KMS-11 (cell line): ENCODE measurements around the gene FAT1.

ENCODE experiments used
- H2AFZ ChIP-seq: fragments of 200-600 bp; sonication (generic); 2 replicates; pipeline ENCODE4 v1.6.1; 2016; ENCODE audit warnings: antibody characterized with exemption, mixed run types, low read depth
- H3K27ac ChIP-seq: fragments of 200-600 bp; sonication (generic); 2 replicates; pipeline ENCODE4 v1.6.1; 2016; ENCODE audit warnings: mild to moderate bottlenecking, mixed run types
- H3K27me3 ChIP-seq: fragments of 200-600 bp; sonication (generic); 2 replicates; pipeline ENCODE4 v1.6.1; 2017; ENCODE audit warnings: mild to moderate bottlenecking, low read depth, mixed run types, moderate library complexity; ENCODE audit not compliant: insufficient read depth
- H3K36me3 ChIP-seq: fragments of 200-600 bp; sonication (generic); 2 replicates; pipeline ENCODE4 v1.6.1; 2017; ENCODE audit warnings: mild to moderate bottlenecking, mixed run types; ENCODE audit not compliant: insufficient read depth
- H3K4me1 ChIP-seq: fragments of 200-600 bp; sonication (generic); 2 replicates; pipeline ENCODE4 v1.6.1; 2016; ENCODE audit warnings: mild to moderate bottlenecking, low read depth, mixed run types; ENCODE audit not compliant: poor library complexity, severe bottlenecking
- H3K4me2 ChIP-seq: fragments of 200-600 bp; sonication (generic); 2 replicates; pipeline ENCODE4 v1.7.0; 2016; ENCODE audit warnings: mild to moderate bottlenecking, mixed run types
- H3K4me3 ChIP-seq: fragments of 200-600 bp; sonication (generic); IDR thresholded peaks from 2 replicates; pipeline ENCODE4 v1.6.1; 2017; ENCODE audit warnings: low read depth, low read length, mixed read lengths; ENCODE audit not compliant: insufficient read depth
- H3K79me2 ChIP-seq: fragments of 200-600 bp; sonication (generic); 2 replicates; pipeline ENCODE4 v1.6.1; 2016; ENCODE audit warnings: low read depth, mixed run types; ENCODE audit not compliant: insufficient read depth
- H3K9ac ChIP-seq: fragments of 200-600 bp; sonication (generic); 2 replicates; pipeline ENCODE4 v1.6.1; 2016; ENCODE audit warnings: mild to moderate bottlenecking, mixed run types
- H4K20me1 ChIP-seq: fragments of 200-600 bp; sonication (generic); 2 replicates; pipeline ENCODE4 v1.6.1; 2016; ENCODE audit warnings: mild to moderate bottlenecking, mixed run types; ENCODE audit not compliant: insufficient read depth
- TF ChIP-seq, protein P1 (sequence below): fragments of 200-600 bp; sonication (generic); conservative IDR thresholded peaks from 2 replicates; pipeline ENCODE4 v1.6.1; 2017; ENCODE audit warnings: low read depth, mild to moderate bottlenecking, antibody characterized with exemption, low read length, moderate library complexity, mixed read lengths

FAT1 gene

DNA sequence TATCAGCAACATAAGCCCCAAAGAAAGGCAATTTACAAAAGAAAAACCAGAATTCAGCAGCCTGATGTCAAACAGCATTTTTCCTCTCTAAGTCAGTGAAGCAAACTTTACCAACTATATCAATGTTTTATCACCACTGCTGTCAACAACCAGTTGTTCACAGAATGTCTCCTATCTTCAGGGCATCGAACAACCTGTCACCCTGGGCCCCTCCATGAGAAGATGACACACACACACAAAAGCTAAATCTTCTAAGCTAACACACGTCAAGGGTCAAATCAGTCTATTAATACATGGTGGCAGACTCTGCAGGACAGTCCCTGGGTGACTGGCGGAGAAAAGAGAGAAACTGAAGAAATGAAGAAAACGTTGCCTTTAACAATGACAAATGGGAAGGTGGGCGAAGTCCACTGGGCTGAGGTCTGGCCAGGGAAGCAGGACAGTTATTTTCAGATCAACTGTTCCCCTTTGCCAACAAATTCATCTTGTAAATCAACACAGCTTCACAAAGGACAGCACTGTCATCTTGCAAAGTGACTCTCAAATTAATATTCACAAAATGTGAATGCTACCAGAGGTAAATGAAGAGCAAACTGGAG is 13.0 kb downstream of the FAT1 start:
- Histone ChIP-seq H4K20me1 (no peaks in the 10 kb centered on the region), H2AFZ (no peak overlapping the region), H3K27ac (no peak overlapping the region), H3K27me3 (no peaks in the 10 kb centered on the region), H3K79me2 (no peaks in the 10 kb centered on the region), H3K4me2 (no peak overlapping the region), H3K9ac (no peak overlapping the region), H3K4me1 (no peaks in the 10 kb centered on the region), H3K36me3 (no peaks in the 10 kb centered on the region), H3K4me3 (no peak overlapping the region)
- TF ChIP-seq, protein P1, sequence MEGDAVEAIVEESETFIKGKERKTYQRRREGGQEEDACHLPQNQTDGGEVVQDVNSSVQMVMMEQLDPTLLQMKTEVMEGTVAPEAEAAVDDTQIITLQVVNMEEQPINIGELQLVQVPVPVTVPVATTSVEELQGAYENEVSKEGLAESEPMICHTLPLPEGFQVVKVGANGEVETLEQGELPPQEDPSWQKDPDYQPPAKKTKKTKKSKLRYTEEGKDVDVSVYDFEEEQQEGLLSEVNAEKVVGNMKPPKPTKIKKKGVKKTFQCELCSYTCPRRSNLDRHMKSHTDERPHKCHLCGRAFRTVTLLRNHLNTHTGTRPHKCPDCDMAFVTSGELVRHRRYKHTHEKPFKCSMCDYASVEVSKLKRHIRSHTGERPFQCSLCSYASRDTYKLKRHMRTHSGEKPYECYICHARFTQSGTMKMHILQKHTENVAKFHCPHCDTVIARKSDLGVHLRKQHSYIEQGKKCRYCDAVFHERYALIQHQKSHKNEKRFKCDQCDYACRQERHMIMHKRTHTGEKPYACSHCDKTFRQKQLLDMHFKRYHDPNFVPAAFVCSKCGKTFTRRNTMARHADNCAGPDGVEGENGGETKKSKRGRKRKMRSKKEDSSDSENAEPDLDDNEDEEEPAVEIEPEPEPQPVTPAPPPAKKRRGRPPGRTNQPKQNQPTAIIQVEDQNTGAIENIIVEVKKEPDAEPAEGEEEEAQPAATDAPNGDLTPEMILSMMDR, result no peak

DNA sequence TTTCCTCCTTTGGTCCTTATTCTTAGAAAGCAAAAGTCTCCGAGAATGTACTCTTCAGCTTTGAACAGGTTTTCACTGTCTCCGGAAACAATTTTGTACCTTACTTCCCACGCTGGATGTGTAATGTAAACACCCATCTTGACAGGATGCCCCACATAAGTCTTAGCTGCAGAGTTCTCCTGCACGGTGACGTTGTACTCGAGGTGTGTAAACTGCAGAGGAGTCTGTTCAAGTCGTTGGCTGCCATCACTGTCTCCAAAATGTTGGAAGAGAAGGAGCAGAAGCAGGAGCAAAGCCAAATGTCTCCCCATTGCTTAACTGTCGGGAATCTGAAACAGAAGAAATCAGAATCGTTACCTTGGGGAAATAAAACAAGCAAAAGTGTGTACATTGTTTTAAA is 14.1 kb downstream of the FAT1 start:
- H4K20me1 ChIP-seq, result no peaks in the 10 kb centered on the region
- no peaks in the 10 kb centered on the region for H3K36me3 ChIP-seq
- H3K4me1 ChIP-seq, result no peaks in the 10 kb centered on the region
- no peak overlapping the region for H3K4me3 ChIP-seq
- TF ChIP-seq, protein P1, result no peak
- H3K27me3 ChIP-seq, result no peaks in the 10 kb centered on the region
- H3K9ac ChIP-seq, result no peak overlapping the region
- H3K79me2 ChIP-seq, result no peaks in the 10 kb centered on the region
- no peak overlapping the region for H3K27ac ChIP-seq
- H3K4me2 ChIP-seq, result no peak overlapping the region
- H2AFZ ChIP-seq, result no peak overlapping the region

DNA sequence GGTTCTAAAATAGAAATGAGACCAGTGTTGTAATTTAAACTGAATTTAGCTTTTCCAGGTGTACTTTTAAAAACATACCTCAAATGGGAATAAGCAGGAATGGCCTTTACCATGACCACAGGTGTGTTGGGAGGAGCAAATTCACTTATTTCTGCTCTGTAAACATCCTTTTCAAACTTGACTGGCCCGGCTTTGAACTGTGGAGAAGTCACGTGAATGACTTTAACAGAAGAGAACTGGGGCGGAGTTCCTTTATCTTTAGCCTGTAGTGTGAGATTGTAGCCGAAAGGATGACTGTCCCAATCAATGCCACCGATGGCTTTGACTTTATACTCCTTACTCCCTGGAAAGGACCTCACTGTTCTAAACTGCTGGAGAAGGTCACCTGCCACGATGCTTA is 15.1 kb downstream of the FAT1 start:
- TF ChIP-seq, protein P1, result no peak
- Histone ChIP-seq H2AFZ (no peak overlapping the region), H3K9ac (no peak overlapping the region), H3K4me1 (no peaks in the 10 kb centered on the region), H3K4me3 (no peak overlapping the region), H3K79me2 (no peaks in the 10 kb centered on the region), H3K4me2 (no peak overlapping the region), H3K27me3 (no peaks in the 10 kb centered on the region), H4K20me1 (no peaks in the 10 kb centered on the region), H3K36me3 (no peaks in the 10 kb centered on the region), H3K27ac (no peak overlapping the region)

DNA sequence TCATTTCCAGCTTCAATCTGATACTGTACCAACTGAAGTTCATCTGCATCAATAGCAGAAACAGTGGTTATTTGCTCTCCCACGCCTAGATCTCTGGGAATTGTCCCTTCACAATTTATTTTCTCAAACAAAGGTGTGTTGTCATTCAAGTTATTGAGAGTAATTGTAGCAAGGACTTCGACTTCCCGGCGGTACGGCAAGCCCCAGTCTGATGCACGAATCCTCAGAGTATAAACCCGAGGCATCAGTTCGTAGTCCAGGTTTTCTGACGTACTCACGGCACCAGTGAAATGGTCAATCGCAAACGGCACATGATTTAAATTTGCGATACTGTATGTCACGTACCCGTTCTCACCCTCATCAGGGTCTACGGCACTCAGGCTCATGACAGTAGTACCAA is 15.7 kb downstream of the FAT1 start:
- TF ChIP-seq, protein P1, result no peak
- Histone ChIP-seq H3K4me3 (no peak overlapping the region), H3K79me2 (no peaks in the 10 kb centered on the region), H3K27me3 (no peaks in the 10 kb centered on the region), H3K27ac (no peak overlapping the region), H4K20me1 (no peaks in the 10 kb centered on the region), H2AFZ (no peak overlapping the region), H3K4me1 (no peaks in the 10 kb centered on the region), H3K4me2 (no peak overlapping the region), H3K36me3 (no peaks in the 10 kb centered on the region), H3K9ac (no peak overlapping the region)

DNA sequence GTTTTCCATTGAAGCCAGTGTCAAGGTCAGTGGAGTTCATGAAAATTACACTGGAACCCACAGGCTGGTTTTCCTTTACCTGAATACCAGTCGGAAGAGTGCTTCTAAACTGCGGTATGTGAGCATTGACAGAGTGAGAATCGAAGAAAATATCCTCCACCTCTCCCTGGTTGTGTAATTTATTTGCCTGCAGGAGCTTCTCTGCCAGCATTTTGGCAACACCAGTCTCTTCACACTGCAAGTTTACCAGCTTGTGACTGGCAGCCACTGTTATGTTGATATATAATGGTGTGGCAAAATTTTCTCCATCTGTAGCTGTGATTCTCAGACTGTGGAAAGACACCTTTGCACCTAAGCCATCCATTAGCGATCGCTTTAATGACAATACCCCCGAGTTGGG is 16.1 kb downstream of the FAT1 start:
- Histone ChIP-seq H3K79me2 (no peaks in the 10 kb centered on the region), H3K36me3 (no peaks in the 10 kb centered on the region), H3K4me2 (no peak overlapping the region), H3K9ac (no peak overlapping the region), H3K27me3 (no peaks in the 10 kb centered on the region), H2AFZ (no peak overlapping the region), H3K4me3 (no peak overlapping the region), H3K27ac (no peak overlapping the region), H4K20me1 (no peaks in the 10 kb centered on the region), H3K4me1 (no peaks in the 10 kb centered on the region)
- TF ChIP-seq, protein P1, result no peak
